ENCODE measurements around the gene HDAC4.

GRCh38 chr2:239167766-239168444 lies 232.9 kb downstream of the HDAC4 start:
- TF ChIP-seq ZNF274 (IDR thresholded peaks at IDR 0.05; ENCODE audit: low read depth, low read length) (no peak), SUZ12 (IDR thresholded peaks at IDR 0.05; ENCODE audit: extremely low read depth, insufficient read depth, insufficient read length) (no peak), YY1 (IDR thresholded peaks at IDR 0.05; ENCODE audit: insufficient read depth, insufficient read length) (no peak)
